BLaER1 treated with 17β-estradiol and CSF1 and Interleukin-3, amounts not matched to agents 10 nM and 100 nM (cell line): ENCODE results near the gene TNRC6C.
"Not testable (repeated sequence)": the region's sequence is repeated elsewhere in the genome, so short reads cannot be mapped to it uniquely, and the experiment has no call there.

Experiments used
- H3K27ac ChIP-seq, 11 experiments: shearing (Covaris generic); formaldehyde crosslinking; 2 replicates each; pipeline ENCODE4 v1.8.1; 2022
- H3K27me3 ChIP-seq, 11 experiments: shearing (Covaris generic); formaldehyde crosslinking; 2 replicates each; pipeline ENCODE4 v1.8.1; 2022
- H3K36me3 ChIP-seq, 11 experiments: shearing (Covaris generic); formaldehyde crosslinking; 2 replicates each; pipeline ENCODE4 v1.8.1; 2022
- H3K4me1 ChIP-seq, 10 experiments: shearing (Covaris generic); formaldehyde crosslinking; 2 replicates each; pipeline ENCODE4 v1.8.1; 2022
- H3K4me2 ChIP-seq, 11 experiments: shearing (Covaris generic); formaldehyde crosslinking; 2 replicates each; pipeline ENCODE4 v1.8.1; 2022
- H3K4me3 ChIP-seq, 10 experiments: shearing (Covaris generic); formaldehyde crosslinking; 2 replicates each; pipeline ENCODE4 v1.8.1; 2022
- H3K9ac ChIP-seq, 11 experiments: shearing (Covaris generic); formaldehyde crosslinking; 2 replicates each; pipeline ENCODE4 v1.8.1; 2022
- H3K9me3 ChIP-seq, 11 experiments: shearing (Covaris generic); formaldehyde crosslinking; replicated peaks in 1 of 11; 2 replicates each; pipeline ENCODE4 v1.8.1; 2022
- H4K20me1 ChIP-seq, 11 experiments: shearing (Covaris generic); formaldehyde crosslinking; 2 replicates each; pipeline ENCODE4 v1.8.1; 2022
- Cebpa-rat ChIP-seq, 11 experiments: shearing (Covaris generic); IDR thresholded peaks; 2 replicates each; pipeline ENCODE4 v1.8.1; 2022

TNRC6C gene

DNA sequence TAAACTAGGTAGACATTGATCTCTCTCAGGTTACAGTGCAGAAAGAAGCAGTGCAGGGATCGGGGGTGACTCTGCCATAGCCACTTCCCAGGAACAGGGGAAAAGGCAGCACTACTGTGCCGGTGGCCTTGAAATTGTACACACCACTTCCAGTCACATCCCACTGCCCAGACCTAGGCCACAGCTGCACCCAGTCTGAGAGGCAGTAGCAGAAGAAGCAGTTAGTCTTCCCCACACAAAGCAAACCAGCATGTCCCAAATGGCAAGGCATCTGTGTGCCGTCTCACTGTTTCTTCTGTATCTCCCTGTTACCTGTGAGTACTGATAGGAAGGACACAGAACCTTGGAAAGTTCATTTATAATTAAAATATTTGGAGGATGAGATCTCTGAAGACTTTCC lies 123.0 kb downstream of the TNRC6C start:
- H3K9me3 ChIP-seq, result no peaks in the 10 kb centered on the region
- no peak for TF ChIP-seq Cebpa-rat (IDR thresholded peaks at IDR 0.05)
- no peaks in the 10 kb centered on the region for H3K27me3 ChIP-seq
- H3K4me3 ChIP-seq, result no peak overlapping the region
- peaks cover 27 to 86% (median 48%) of the 10 kb centered on the region in 11 experiments for H3K36me3 ChIP-seq
- 0 out of 22 replicates have a peak overlapping the region, but pooled peaks of 1 of the 11 experiments have one; percentile 9 for H3K9ac ChIP-seq
- H3K4me2 ChIP-seq, result no peak overlapping the region
- peaks cover 0 to 13% (median 6%) of the 10 kb centered on the region in 10 experiments; a peak in 8 of 20 replicates for H3K4me1 ChIP-seq
- H3K27ac ChIP-seq, result no peak overlapping the region
- H4K20me1 ChIP-seq, result no peaks in the 10 kb centered on the region

DNA sequence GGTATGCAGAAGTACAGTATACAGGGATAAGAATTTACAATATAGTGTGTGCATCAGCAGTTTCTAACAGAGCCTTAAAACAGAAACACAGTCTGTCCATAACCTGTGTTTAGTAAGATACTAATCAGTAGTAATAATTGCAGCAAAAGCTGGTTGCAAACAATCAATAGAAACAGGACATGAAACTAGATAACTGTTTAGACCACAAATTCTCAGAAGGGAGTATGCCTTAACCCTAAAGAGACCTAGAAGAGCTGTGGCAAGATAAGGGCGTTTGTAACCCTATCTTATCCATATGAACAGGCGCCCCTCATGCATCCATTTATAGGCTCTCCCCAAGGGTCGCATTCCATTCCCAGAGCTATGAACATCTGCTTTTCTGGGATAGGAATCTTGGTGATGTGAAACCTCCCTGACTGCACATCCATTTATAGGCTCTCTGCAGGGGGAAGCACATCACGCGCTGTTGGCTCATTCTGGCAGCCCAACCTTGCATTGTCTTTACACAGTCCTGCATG lies 123.9 kb downstream of the TNRC6C start:
- peaks cover 28 to 86% (median 48%) of the 10 kb centered on the region in 11 experiments for H3K36me3 ChIP-seq
- not testable (repeated sequence) for H4K20me1 ChIP-seq, H3K27ac ChIP-seq, H3K9ac ChIP-seq, H3K4me3 ChIP-seq, H3K4me2 ChIP-seq, H3K27me3 ChIP-seq, H3K9me3 ChIP-seq
- H3K4me1 ChIP-seq, result peaks cover 0 to 13% (median 6%) of the 10 kb centered on the region in 10 experiments; a peak in 8 of 20 replicates

DNA sequence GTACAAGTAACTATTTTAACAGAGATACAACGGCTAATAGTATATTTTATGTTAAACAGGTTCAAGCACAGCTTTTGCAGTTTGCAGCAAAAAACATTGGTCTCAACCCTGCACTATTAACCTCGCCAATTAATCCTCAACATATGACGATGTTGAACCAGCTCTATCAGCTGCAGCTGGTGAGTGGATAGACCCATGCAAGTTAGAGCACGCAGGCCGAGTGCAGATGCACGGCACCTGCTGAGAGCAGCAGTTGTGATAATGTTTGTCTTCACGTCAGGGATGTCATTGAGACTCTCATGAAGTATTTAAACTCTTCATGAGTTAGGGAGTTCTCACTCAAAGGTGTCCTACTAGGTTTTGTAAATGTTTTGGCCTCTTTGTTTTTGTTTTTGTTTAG lies 124.5 kb downstream of the TNRC6C start:
- no peak for TF ChIP-seq Cebpa-rat (IDR thresholded peaks at IDR 0.05)
- Histone ChIP-seq H3K9ac (no peak overlapping the region), H3K4me2 (no peak overlapping the region), H3K4me3 (no peak overlapping the region), H3K36me3 (peaks cover 28 to 86% (median 48%) of the 10 kb centered on the region in 11 experiments), H3K27ac (no peak overlapping the region), H3K27me3 (no peaks in the 10 kb centered on the region), H4K20me1 (no peaks in the 10 kb centered on the region), H3K4me1 (peaks cover 0 to 13% (median 6%) of the 10 kb centered on the region in 10 experiments; a peak in 8 of 20 replicates), H3K9me3 (no peaks in the 10 kb centered on the region)

DNA sequence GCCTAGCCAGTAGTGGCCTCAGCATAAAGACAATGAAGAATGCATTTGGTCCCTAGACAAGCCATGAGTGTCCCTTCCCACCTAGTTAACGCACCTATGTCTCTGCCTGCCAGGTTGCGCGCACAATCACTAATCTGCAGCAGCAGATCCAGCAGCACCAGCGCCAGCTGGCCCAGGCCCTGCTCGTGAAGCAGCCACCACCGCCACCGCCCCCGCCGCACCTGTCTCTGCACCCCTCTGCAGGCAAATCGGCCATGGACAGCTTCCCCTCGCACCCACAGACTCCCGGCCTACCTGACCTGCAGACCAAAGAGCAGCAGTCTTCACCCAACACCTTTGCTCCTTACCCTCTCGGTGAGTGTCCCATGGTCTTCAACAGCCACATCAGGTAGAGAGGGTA lies 128.2 kb downstream of the TNRC6C start:
- TF ChIP-seq Cebpa-rat (IDR thresholded peaks at IDR 0.05), result no peak
- H3K4me2 ChIP-seq, result no peak overlapping the region
- peaks cover 20 to 88% (median 57%) of the 10 kb centered on the region in 11 experiments for H3K36me3 ChIP-seq
- H4K20me1 ChIP-seq, result no peaks in the 10 kb centered on the region
- H3K27ac ChIP-seq, result no peak overlapping the region
- peaks cover 7 to 16% (median 10%) of the 10 kb centered on the region in 10 experiments; a peak in 15 of 20 replicates for H3K4me1 ChIP-seq
- H3K9me3 ChIP-seq, result no peaks in the 10 kb centered on the region
- no peak overlapping the region for H3K9ac ChIP-seq
- H3K27me3 ChIP-seq, result no peaks in the 10 kb centered on the region
- no peak overlapping the region for H3K4me3 ChIP-seq

DNA sequence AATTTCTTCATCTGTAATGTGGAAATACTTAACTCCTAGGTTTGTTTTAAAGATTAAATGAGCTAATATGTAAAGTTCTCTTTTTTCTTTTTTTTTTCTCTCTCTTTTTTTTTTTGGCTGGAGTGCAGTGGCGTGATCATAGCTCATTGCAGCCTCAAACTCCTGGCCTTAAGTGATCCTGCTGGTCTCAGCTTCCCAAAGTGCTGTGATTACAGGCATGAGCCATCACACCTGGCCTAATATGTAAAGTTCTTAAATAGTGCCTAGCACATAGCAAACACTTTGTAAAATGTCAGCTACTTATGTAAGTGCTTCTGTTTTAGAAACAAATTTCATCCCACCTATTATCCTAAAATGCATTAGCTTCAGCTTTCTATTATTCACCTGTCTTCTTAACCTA lies 130.0 kb downstream of the TNRC6C start:
- Histone ChIP-seq H4K20me1 (no peaks in the 10 kb centered on the region), H3K9me3 (no peaks in the 10 kb centered on the region), H3K4me3 (no peak overlapping the region), H3K36me3 (peaks cover 34 to 93% (median 70%) of the 10 kb centered on the region in 11 experiments), H3K4me2 (no peak overlapping the region), H3K9ac (no peak overlapping the region), H3K27me3 (no peaks in the 10 kb centered on the region), H3K27ac (no peak overlapping the region), H3K4me1 (peaks cover 0 to 16% (median 4%) of the 10 kb centered on the region in 10 experiments; a peak in 9 of 20 replicates)
- TF ChIP-seq Cebpa-rat (IDR thresholded peaks at IDR 0.05), result no peak

DNA sequence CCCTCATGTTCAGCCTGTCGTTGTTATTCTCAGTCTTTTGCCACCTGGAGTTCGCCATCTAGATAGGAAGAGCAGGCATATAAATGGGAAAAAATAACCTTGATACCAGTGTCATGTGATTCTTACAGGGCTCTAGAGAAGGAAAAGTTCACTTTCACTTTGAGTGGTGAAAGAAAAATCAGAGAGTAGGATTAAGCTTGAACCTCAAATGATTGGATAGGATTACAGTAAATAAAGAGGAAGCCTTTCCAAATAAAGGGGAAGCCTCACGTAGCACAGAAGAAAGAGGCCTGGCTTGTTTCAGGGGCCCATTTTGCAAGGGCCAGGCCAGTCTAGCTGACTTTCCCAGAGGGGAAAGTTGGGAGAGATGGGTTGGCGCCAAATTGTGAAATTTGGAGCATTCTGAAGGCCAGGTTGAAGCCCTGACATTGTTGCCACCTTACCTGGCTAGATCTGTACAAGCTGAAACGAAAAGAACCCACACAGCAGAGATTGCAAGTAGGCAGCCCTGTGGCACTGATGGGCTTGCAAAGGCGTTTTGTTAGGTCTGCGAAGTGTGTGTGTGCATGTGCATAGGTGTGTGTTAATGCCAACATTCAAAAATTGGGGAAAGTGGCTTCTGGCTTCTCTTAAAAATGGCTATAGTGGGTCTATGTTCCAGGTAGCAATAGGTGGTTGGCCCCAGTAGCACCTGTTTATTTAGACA lies 131.2 kb downstream of the TNRC6C start:
- Histone ChIP-seq H3K4me2 (peak overlapping the region in 4 of 11 experiments; percentile 16 to 76 (median 46); a peak in 7 of 22 replicates), H3K36me3 (peaks cover 46 to 94% (median 82%) of the 10 kb centered on the region in 11 experiments), H3K27ac (peak overlapping the region in 2 of 11 experiments; percentile 16 to 36; a peak in 1 of 22 replicates), H3K9ac (no peak overlapping the region; a peak in 1 of 22 replicates), H3K4me3 (no peak overlapping the region), H4K20me1 (no peaks in the 10 kb centered on the region), H3K9me3 (no peaks in the 10 kb centered on the region), H3K4me1 (peaks cover 0 to 16% (median 4%) of the 10 kb centered on the region in 10 experiments; a peak in 9 of 20 replicates), H3K27me3 (no peaks in the 10 kb centered on the region)
- no peak for TF ChIP-seq Cebpa-rat (IDR thresholded peaks at IDR 0.05)

DNA sequence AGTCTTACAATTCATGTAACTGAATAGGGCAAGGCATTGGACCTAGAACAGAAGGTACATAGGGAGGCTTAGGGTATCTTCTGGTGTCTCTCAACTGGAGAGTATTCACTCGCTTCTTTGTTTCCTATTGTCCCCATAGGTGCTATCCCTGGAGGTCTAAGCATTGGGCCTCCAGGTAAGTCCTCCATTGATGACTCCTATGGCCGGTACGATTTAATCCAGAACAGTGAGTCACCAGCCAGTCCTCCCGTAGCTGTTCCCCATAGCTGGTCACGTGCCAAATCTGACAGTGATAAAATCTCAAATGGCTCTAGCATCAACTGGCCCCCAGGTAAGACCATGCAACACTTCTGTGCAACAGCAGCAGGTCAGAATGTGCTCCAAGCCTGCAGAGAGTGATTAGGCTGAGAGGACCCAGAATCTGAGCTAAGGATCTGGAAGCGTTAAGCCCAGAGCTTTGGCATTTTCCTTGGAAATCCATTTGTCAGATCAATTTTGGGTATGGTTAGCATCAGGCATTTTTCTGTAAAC lies 134.4 kb downstream of the TNRC6C start:
- Histone ChIP-seq H4K20me1 (no peaks in the 10 kb centered on the region), H3K9ac (no peak overlapping the region), H3K27me3 (no peaks in the 10 kb centered on the region), H3K9me3 (no peaks in the 10 kb centered on the region), H3K27ac (no peak overlapping the region), H3K36me3 (peaks cover 52 to 99% (median 93%) of the 10 kb centered on the region in 11 experiments), H3K4me1 (peaks cover 0 to 16% (median 4%) of the 10 kb centered on the region in 10 experiments; a peak in 9 of 20 replicates), H3K4me2 (no peak overlapping the region), H3K4me3 (no peak overlapping the region)
- no peak for TF ChIP-seq Cebpa-rat (IDR thresholded peaks at IDR 0.05)

DNA sequence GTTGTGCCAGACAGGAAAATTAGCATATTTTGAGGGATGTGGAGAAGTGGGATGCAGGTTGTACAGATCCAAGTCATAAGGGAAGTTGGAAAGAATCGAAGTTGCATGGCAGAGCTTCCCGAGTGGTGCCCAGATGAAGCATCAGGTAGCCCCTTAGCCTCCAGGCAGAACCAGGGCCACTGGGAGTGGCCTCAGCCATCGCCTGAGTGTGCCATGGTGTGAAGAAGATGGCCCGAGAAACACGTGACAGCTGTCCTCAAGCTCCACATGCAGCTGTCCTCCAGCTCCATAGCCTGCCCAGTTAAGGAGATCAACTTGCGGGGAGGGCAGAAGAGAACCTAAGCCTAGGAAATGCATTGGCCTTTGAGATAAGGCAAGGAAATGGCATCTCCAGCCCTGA lies 136.5 kb downstream of the TNRC6C start:
- peaks cover 71 to 100% (median 97%) of the 10 kb centered on the region in 11 experiments for H3K36me3 ChIP-seq
- H3K4me3 ChIP-seq, result no peak overlapping the region
- TF ChIP-seq Cebpa-rat (IDR thresholded peaks at IDR 0.05), result no peak
- H3K4me1 ChIP-seq, result peaks cover 0 to 5% (median 0%) of the 10 kb centered on the region in 10 experiments; a peak in 6 of 20 replicates
- H3K27me3 ChIP-seq, result no peaks in the 10 kb centered on the region
- H3K27ac ChIP-seq, result no peak overlapping the region
- H3K9ac ChIP-seq, result no peak overlapping the region
- H4K20me1 ChIP-seq, result no peaks in the 10 kb centered on the region
- H3K4me2 ChIP-seq, result no peak overlapping the region
- peaks cover 0 to 20% (median 15%) of the 10 kb centered on the region in 11 experiments; a peak in 19 of 22 replicates for H3K9me3 ChIP-seq

DNA sequence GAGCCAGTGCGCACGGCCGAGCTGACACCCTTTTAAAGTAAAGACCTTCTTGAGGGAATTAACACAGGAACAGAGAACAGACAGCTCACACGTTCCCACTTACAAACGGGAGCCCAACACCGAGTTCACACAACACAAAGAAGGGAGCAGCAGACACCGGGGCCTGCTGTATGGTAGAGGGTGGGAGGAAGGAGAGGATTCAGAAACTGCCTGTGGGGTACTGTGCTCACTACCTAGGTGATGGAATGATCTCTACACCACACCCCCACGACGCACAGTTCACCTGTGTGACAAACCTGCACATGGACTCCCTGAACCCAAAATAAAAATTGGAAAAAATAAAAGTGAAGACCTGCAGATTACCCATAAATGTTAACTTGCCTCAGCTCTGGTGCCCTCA lies 137.6 kb downstream of the TNRC6C start:
- no peak for TF ChIP-seq Cebpa-rat (IDR thresholded peaks at IDR 0.05)

More for the DNA sequence above, 137.6 kb downstream of the TNRC6C start:
- Histone ChIP-seq H3K4me2 (no peak overlapping the region), H3K4me1 (no peaks in the 10 kb centered on the region), H3K9ac (no peak overlapping the region), H3K36me3 (peaks cover 72 to 100% (median 98%) of the 10 kb centered on the region in 11 experiments), H4K20me1 (no peaks in the 10 kb centered on the region), H3K27me3 (no peaks in the 10 kb centered on the region), H3K27ac (no peak overlapping the region), H3K4me3 (no peak overlapping the region), H3K9me3 (peaks cover under 1 to 30% (median 26%) of the 10 kb centered on the region in 11 experiments; a peak in 20 of 22 replicates)
